ENCODE measurements around the gene ZNF283.

ZNF283 gene

DNA sequence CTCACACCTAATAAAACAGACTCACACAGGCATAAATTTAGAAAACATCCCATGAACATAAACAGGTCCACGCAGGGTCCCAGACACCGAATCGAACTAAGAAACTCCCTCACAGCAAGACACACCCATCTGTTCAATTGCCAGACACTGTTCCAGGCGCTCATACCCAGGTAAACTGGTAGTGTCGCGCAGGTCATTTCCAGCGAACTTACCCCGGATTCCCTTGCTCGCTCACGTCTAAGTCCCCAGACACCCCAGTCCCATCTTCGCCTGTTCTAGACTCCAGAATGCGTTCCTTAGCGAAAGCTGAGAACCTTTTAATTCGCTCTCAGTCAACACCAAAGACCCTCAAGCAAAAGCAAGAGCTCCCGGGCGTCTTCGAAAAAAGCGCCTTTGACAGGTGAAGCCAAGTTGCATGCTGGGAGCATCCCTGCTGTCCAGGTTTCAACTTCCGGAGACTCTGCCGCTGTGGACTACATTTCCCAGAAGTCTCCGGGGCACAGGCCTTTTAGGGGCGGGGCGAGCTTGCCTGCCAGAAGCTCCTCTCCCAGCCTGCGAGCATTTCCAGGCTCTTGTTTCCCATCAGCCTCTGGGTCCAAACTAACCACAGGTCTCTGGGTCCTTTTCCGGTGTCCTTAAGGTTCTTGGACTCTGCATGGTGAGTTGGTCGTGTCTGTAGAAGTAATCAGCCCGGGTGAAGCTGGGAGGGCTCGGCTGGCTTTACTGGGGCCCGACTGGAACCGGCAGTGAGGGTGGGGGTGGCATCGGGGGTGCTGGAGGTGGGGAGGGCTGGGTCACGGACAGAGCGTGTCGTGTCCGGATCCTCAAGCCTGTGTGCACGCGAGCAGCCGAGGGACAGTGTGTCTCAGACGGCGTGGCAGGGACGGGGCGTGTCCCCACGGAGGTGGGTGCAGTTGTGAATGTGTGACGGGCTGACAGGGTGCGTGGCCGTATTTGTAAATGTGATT, at the start of gene ZNF283:
Gene ZNF283, plus strand, starts transcription at position 535 of the 968 bp plus-strand sequence. CDS start 6,184 bp downstream, outside the sequence.
- Histone ChIP-seq H3K36me3 (ENCODE audit: control insufficient read depth in 2 of 2, insufficient read depth in 1 of 2, low read length in 2 of 2) (peaks cover 38 to 42% of the 10 kb centered on the region in 2 experiments), H3K27ac (ENCODE audit: extremely low read depth, low read depth, low read length) (peak within 1 kb of the TSS; percentile 44; the same call in 1 of the 2 replicates), H3K4me3 (ENCODE audit: low read depth, low read length) (peak within 1 kb of the TSS; percentile 67), H3K4me1 (ENCODE audit: control insufficient read depth, insufficient read depth, low read length) (peaks cover 6% of the 10 kb centered on the region), H3K9me3 (ENCODE audit: control insufficient read depth, insufficient read depth, low read depth, low read length) (peaks cover 20% of the 10 kb centered on the region)
- ChIA-PET CTCF (interaction anchor here (0.6 to 1.4 kb wide), 12 partner anchors 9 to 380 kb away, joined by 3 to 8 read pairs (median 3); no protein-coding TSS in a partner anchor), POLR2A (interaction anchor here (0.6 to 1.6 kb wide), 36 partner anchors 8 to 1850 kb away, joined by 3 to 20 read pairs (median 5); partner anchors contain the start of genes IRGQ, LYPD5, ZNF221 and ZNF223)
- TF ChIP-seq, protein P1, sequence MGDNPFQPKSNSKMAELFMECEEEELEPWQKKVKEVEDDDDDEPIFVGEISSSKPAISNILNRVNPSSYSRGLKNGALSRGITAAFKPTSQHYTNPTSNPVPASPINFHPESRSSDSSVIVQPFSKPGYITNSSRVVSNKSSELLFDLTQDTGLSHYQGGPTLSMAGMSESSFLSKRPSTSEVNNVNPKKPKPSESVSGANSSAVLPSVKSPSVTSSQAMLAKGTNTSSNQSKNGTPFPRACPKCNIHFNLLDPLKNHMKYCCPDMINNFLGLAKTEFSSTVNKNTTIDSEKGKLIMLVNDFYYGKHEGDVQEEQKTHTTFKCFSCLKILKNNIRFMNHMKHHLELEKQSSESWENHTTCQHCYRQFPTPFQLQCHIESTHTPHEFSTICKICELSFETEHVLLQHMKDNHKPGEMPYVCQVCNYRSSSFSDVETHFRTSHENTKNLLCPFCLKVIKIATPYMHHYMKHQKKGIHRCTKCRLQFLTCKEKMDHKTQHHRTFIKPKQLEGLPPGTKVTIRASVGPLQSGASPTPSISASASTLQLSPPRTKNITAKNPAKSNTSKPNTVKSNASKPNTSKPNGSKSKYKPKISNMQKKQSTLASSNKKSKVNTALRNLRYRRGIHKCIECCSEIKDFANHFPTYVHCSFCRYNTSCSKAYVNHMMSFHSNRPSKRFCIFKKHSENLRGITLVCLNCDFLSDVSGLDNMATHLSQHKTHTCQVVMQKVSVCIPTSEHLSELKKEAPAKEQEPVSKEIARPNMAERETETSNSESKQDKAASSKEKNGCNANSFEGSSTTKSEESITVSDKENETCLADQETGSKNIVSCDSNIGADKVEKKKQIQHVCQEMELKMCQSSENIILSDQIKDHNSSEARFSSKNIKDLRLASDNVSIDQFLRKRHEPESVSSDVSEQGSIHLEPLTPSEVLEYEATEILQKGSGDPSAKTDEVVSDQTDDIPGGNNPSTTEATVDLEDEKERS (tag by site-specific recombination; IDR thresholded peaks at IDR 0.05): 0 out of 2 replicates have a peak, but pooled peaks have one; percentile 93
- TF ChIP-seq SP2 (tag by site-specific recombination; IDR thresholded peaks at IDR 0.05) (peak; percentile 52; the same call in 1 of the 2 replicates), IKZF3 (tag by site-specific recombination; IDR thresholded peaks at IDR 0.05) (peak; percentile 92), ZXDB (tag by site-specific recombination; IDR thresholded peaks at IDR 0.05) (peak; percentile 87), TRIM28 (IDR thresholded peaks at IDR 0.05; ENCODE audit: borderline replicate concordance, low read length) (0 out of 2 replicates have a peak, but pooled peaks have one; percentile 15), ZNF837 (tag by site-specific recombination; IDR thresholded peaks at IDR 0.05) (no peak), YY2 (tag by site-specific recombination; IDR thresholded peaks at IDR 0.05) (no peak), ZNF10 (tag by site-specific recombination; IDR thresholded peaks at IDR 0.05) (no peak), ZNF391 (tag by site-specific recombination; IDR thresholded peaks at IDR 0.05; ENCODE audit: borderline replicate concordance, low read depth) (peak; percentile 30), KLF7 (tag by site-specific recombination; IDR thresholded peaks at IDR 0.05; ENCODE audit: borderline replicate concordance) (no peak; the same call in 1 of the 2 replicates), HOXD13 (CRISPR knock-in tag; IDR thresholded peaks at IDR 0.05; ENCODE audit: borderline replicate concordance) (no peak), WT1 (tag by site-specific recombination; IDR thresholded peaks at IDR 0.05) (no peak)
- TF ChIP-seq, protein P2, sequence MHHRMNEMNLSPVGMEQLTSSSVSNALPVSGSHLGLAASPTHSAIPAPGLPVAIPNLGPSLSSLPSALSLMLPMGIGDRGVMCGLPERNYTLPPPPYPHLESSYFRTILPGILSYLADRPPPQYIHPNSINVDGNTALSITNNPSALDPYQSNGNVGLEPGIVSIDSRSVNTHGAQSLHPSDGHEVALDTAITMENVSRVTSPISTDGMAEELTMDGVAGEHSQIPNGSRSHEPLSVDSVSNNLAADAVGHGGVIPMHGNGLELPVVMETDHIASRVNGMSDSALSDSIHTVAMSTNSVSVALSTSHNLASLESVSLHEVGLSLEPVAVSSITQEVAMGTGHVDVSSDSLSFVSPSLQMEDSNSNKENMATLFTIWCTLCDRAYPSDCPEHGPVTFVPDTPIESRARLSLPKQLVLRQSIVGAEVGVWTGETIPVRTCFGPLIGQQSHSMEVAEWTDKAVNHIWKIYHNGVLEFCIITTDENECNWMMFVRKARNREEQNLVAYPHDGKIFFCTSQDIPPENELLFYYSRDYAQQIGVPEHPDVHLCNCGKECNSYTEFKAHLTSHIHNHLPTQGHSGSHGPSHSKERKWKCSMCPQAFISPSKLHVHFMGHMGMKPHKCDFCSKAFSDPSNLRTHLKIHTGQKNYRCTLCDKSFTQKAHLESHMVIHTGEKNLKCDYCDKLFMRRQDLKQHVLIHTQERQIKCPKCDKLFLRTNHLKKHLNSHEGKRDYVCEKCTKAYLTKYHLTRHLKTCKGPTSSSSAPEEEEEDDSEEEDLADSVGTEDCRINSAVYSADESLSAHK (tag by site-specific recombination; IDR thresholded peaks at IDR 0.05): no peak; the same call in 1 of the 2 replicates
- TF ChIP-seq, protein P3, sequence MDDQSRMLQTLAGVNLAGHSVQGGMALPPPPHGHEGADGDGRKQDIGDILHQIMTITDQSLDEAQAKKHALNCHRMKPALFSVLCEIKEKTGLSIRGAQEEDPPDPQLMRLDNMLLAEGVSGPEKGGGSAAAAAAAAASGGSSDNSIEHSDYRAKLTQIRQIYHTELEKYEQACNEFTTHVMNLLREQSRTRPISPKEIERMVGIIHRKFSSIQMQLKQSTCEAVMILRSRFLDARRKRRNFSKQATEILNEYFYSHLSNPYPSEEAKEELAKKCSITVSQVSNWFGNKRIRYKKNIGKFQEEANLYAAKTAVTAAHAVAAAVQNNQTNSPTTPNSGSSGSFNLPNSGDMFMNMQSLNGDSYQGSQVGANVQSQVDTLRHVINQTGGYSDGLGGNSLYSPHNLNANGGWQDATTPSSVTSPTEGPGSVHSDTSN (CRISPR knock-in tag; IDR thresholded peaks at IDR 0.05): 0 out of 2 replicates have a peak, but pooled peaks have one; percentile 14
- TF ChIP-seq, protein P4, sequence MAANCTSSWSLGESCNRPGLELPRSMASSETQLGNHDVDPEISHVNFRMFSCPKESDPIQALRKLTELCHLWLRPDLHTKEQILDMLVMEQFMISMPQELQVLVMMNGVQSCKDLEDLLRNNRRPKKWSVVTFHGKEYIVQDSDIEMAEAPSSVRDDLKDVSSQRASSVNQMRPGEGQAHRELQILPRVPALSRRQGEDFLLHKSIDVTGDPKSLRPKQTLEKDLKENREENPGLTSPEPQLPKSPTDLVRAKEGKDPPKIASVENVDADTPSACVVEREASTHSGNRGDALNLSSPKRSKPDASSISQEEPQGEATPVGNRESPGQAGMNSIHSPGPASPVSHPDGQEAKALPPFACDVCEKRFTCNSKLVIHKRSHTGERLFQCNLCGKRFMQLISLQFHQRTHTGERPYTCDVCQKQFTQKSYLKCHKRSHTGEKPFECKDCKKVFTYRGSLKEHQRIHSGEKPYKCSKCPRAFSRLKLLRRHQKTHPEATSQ (tag by site-specific recombination; IDR thresholded peaks at IDR 0.05): no peak
- TF ChIP-seq, protein P5, sequence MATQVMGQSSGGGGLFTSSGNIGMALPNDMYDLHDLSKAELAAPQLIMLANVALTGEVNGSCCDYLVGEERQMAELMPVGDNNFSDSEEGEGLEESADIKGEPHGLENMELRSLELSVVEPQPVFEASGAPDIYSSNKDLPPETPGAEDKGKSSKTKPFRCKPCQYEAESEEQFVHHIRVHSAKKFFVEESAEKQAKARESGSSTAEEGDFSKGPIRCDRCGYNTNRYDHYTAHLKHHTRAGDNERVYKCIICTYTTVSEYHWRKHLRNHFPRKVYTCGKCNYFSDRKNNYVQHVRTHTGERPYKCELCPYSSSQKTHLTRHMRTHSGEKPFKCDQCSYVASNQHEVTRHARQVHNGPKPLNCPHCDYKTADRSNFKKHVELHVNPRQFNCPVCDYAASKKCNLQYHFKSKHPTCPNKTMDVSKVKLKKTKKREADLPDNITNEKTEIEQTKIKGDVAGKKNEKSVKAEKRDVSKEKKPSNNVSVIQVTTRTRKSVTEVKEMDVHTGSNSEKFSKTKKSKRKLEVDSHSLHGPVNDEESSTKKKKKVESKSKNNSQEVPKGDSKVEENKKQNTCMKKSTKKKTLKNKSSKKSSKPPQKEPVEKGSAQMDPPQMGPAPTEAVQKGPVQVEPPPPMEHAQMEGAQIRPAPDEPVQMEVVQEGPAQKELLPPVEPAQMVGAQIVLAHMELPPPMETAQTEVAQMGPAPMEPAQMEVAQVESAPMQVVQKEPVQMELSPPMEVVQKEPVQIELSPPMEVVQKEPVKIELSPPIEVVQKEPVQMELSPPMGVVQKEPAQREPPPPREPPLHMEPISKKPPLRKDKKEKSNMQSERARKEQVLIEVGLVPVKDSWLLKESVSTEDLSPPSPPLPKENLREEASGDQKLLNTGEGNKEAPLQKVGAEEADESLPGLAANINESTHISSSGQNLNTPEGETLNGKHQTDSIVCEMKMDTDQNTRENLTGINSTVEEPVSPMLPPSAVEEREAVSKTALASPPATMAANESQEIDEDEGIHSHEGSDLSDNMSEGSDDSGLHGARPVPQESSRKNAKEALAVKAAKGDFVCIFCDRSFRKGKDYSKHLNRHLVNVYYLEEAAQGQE (tag by site-specific recombination; IDR thresholded peaks at IDR 0.05): peak; percentile 49
- TF ChIP-seq, protein P6, sequence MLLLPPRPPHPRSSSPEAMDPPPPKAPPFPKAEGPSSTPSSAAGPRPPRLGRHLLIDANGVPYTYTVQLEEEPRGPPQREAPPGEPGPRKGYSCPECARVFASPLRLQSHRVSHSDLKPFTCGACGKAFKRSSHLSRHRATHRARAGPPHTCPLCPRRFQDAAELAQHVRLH (tag by site-specific recombination; IDR thresholded peaks at IDR 0.05): peak; percentile 96
- TF ChIP-seq, protein P7, sequence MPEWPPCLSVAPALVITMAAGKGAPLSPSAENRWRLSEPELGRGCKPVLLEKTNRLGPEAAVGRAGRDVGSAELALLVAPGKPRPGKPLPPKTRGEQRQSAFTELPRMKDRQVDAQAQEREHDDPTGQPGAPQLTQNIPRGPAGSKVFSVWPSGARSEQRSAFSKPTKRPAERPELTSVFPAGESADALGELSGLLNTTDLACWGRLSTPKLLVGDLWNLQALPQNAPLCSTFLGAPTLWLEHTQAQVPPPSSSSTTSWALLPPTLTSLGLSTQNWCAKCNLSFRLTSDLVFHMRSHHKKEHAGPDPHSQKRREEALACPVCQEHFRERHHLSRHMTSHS (tag by site-specific recombination; IDR thresholded peaks at IDR 0.05): no peak
- TF ChIP-seq, protein P8, sequence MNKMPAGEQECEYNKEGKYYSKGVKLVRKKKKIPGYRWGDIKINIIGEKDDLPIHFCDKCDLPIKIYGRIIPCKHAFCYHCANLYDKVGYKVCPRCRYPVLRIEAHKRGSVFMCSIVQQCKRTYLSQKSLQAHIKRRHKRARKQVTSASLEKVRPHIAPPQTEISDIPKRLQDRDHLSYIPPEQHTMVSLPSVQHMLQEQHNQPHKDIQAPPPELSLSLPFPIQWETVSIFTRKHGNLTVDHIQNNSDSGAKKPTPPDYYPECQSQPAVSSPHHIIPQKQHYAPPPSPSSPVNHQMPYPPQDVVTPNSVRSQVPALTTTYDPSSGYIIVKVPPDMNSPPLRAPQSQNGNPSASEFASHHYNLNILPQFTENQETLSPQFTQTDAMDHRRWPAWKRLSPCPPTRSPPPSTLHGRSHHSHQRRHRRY (tag by site-specific recombination; IDR thresholded peaks at IDR 0.05): peak; percentile 67

Measured in HEK293 (cell line).